NCI-H1105 (cell line): ENCODE data around the gene GRK6.
"Not testable (repeated sequence)": the region's sequence is repeated elsewhere in the genome, so short reads cannot be mapped to it uniquely, and the experiment has no call there.

Experiments used
- DNase-seq: peaks from one replicate; lab custom pipeline; 2025; lab: John Stamatoyannopoulos, UW

Gene GRK6

GRCh38 chr5:177399997-177400868 lies 26.2 kb upstream of the GRK6 start, which contains the start of gene PFN3:
Gene PFN3 (minus strand): TSS chr5:177400661. CDS start chr5:177400576, 85 bp downstream.
- no peak for DNase-seq

- DNase-seq: peak; percentile 65
These were observed 24.0 kb upstream of the GRK6 start for GRCh38 chr5:177402271-177403043.

GRCh38 chr5:177403102-177403791 lies 23.2 kb upstream of the GRK6 start:
- DNase-seq: no peak

- DNase-seq: peak; percentile 33
These were observed 22.5 kb upstream of the GRK6 start for GRCh38 chr5:177403792-177404640.

- DNase-seq: no peak
These were observed 21.8 kb upstream of the GRK6 start for GRCh38 chr5:177404641-177405179.

DNA sequence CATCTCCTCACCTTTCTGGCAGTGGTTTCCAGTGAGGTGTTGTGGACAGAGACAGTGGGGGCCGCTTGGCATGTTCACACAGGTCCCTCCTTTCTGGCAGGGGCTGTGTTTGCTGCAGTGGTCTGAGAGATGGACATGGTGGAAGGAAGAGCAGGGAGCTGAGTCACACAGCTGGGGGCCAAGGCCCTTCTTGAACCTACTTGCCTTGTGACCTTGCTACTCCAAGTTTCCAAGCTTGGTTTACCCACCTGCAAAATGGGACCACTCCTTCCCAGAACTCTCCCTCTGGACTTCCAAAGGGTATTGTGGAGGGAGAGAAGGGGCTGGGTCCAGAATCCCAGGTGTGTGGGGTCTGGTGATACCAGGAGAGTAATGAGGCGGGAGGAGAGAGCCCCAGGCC lies 21.2 kb upstream of the GRK6 start:
- DNase-seq: no peak

- no peak for DNase-seq
These were observed 20.7 kb upstream of the GRK6 start for GRCh38 chr5:177405805-177406204.

- no peak for DNase-seq
These were observed 17.3 kb upstream of the GRK6 start, which contains the start of gene F12 for GRCh38 chr5:177409043-177409801. Gene F12 (minus strand): TSS chr5:177409564. CDS start chr5:177409527, 37 bp downstream.

- DNase-seq: no peak
These were observed 15.9 kb upstream of the GRK6 start for GRCh38 chr5:177410575-177410974.

DNA sequence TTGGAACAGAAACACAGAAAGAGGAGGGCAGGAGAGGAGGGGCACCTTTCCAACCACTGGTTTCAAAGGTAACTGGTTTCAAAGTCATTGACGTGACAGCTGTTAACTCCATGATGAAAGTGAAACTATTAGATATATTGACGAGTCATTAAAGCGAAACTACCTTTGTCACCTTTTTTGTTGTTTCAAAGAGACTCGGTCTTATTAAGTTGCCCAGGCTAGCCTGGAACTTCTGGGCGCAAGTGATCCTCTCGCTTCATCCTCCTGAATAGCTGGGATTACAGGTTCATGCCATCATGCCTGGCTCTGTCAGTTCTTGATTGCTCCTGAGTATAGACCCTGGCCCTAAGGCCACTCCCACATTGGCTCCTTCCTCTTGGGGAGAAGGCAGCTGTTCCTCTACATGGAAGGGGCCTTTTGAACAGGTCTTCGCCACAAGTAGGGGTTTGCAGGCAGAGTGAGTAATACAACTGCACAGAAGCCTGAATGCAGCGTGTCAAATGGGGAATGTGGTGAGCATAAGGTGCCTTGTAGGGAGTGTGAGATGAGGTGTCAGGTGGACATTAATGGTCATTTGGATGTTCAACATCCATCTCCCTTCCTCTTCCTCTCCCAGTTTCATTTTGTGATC lies 13.8 kb upstream of the GRK6 start:
- no peak for DNase-seq

- no peak for DNase-seq
These were observed 12.0 kb upstream of the GRK6 start for GRCh38 chr5:177414481-177414880.

DNA sequence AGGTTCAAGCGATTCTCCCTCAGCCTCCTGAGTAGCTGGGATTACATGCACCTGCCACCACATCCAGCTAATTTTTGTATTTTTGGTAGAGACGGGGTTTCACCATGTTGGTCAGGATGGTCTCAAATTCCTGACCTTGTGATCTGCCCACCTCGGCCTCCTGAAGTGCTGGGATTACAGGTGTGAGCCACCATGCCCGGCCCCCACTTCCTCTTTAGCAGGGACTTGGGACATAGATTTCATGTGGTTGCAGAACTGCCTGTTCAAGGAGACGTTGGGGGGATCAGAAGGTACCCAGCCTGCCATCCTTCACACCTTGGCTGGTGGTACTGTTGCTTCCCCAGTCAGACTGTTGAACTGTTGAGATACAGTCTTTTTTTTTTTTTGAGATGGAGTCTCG lies 9.4 kb upstream of the GRK6 start:
- not testable (repeated sequence) for DNase-seq

- no peak for DNase-seq
These were observed 7.4 kb upstream of the GRK6 start for GRCh38 chr5:177419046-177419445.

DNA sequence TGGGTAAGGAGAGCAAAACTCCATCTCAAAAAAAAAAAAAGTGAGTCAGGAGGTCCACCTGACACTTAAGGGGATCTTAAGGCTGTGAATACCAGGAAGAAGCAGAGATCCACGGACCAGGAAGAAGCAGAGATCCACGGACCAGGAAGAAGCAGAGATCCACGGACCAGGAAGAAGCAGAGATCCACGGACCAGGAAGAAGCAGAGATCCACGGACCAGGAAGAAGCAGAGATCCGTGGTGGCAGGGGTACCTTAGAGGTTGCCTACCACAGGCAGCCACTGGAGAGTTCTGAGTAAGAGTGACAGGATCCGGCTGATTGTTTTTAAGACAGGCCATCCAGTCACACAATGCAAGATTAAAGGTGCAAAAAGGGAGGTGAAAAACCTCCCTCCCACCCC lies 6.0 kb upstream of the GRK6 start:
- DNase-seq: not testable (repeated sequence)

- DNase-seq: no peak
These were observed 5.2 kb upstream of the GRK6 start for GRCh38 chr5:177421062-177421798.

DNA sequence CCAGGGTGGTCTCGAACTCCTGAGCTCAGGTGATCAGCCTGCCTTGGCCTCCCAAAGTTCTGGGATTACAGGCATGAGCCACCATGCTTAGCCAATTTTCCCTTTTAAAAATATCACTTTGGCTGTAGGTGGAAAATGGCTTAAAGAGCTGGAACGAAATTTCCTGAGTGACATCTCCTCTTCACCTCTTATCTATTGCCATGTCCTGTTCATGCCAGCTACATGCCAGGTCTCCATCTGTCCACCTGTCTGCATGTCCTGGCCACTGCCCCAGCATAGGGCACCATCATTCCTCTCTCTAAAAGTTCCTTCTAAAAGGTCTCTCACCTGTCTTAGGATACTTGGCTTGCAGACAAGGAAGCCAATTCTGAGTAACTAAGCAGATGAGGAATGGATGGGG lies 2.8 kb upstream of the GRK6 start:
- no peak for DNase-seq

GRCh38 chr5:177425196-177425800 lies 1.2 kb upstream of the GRK6 start:
- no peak for DNase-seq

DNA sequence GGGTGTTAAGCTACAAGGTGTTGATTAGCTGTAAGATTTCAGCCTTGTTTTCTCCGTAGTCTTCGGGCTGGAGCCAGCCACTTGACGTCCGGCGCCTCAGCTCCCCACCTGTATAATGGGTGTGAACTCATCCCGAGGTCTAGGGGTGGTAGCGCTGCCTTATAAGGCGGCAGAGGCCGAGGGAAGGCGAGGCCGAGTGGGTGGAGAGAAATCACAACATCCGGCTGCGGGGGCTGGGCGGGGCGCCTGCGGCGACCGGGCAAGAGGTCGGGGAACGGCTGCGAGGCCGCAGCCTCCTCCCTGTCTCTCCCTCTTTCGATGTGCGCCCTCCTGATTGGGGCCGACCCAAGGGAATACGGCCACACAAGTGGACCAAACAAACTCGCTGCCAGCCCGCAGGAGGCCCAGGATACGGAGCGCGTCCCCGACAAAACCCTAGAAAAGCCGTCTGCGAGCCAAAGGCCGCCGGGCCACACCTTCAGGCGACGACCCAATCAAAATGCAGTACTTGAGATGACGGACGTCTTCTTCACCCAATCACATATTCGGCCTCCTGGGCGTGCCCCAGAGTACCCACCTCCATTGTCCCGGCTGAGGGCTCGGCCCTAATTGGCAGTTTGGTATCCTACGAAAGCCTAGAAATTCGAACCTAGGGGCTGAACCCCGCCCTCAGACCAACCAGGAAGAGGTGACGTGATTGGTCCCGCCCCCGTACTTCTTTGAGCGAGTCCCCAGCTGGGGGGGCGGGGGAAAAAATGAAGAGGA lies 493 bp upstream of the GRK6 start:
- DNase-seq: peak; percentile 98
